ENCODE results near the gene FBXW4.

The FBXW4 gene

GRCh38 chr10:101645659-101646058, 49.3 kb downstream of the FBXW4 start:
- no peak for TF ChIP-seq EGR1 (IDR thresholded peaks at IDR 0.05)
- TF ChIP-seq MAX (IDR thresholded peaks at IDR 0.05) = no peak
- TF ChIP-seq FOXM1 (IDR thresholded peaks at IDR 0.05; ENCODE audit: borderline replicate concordance, low read depth) = no peak
- no peak for TF ChIP-seq YY1 (IDR thresholded peaks at IDR 0.05; ENCODE audit: low read depth)
- TF ChIP-seq ZBTB7A (IDR thresholded peaks at IDR 0.05; ENCODE audit: low read depth) = no peak
- TF ChIP-seq REST (IDR thresholded peaks at IDR 0.05; ENCODE audit: low read depth) = no peak
- no peak for TF ChIP-seq TCF12 (IDR thresholded peaks at IDR 0.05; ENCODE audit: low read depth)
- no peak for TF ChIP-seq TAF1 (IDR thresholded peaks at IDR 0.05; ENCODE audit: low read depth)
- TF ChIP-seq CREB1 (IDR thresholded peaks at IDR 0.05; ENCODE audit: low read depth) = no peak
- TF ChIP-seq EP300 (IDR thresholded peaks at IDR 0.05; ENCODE audit: borderline replicate concordance) = no peak
- TF ChIP-seq TEAD4 (IDR thresholded peaks at IDR 0.05) = no peak
- no peak for TF ChIP-seq NFIC (IDR thresholded peaks at IDR 0.05)
- no peak for TF ChIP-seq USF1 (IDR thresholded peaks at IDR 0.05)
- TF ChIP-seq CEBPB (IDR thresholded peaks at IDR 0.05) = no peak
- no peak for TF ChIP-seq RAD21 (IDR thresholded peaks at IDR 0.05; ENCODE audit: low read depth)

- TF ChIP-seq FOXM1 (IDR thresholded peaks at IDR 0.05; ENCODE audit: borderline replicate concordance, low read depth) (no peak), TCF12 (IDR thresholded peaks at IDR 0.05; ENCODE audit: low read depth) (no peak), MAX (IDR thresholded peaks at IDR 0.05) (no peak), EGR1 (IDR thresholded peaks at IDR 0.05) (no peak), CREB1 (IDR thresholded peaks at IDR 0.05; ENCODE audit: low read depth) (no peak), TAF1 (IDR thresholded peaks at IDR 0.05; ENCODE audit: low read depth) (no peak), EP300 (IDR thresholded peaks at IDR 0.05; ENCODE audit: borderline replicate concordance) (no peak), RAD21 (IDR thresholded peaks at IDR 0.05; ENCODE audit: low read depth) (no peak), NFIC (IDR thresholded peaks at IDR 0.05) (no peak), CEBPB (IDR thresholded peaks at IDR 0.05) (no peak), YY1 (IDR thresholded peaks at IDR 0.05; ENCODE audit: low read depth) (no peak), TEAD4 (IDR thresholded peaks at IDR 0.05) (no peak), ZBTB7A (IDR thresholded peaks at IDR 0.05; ENCODE audit: low read depth) (no peak), REST (IDR thresholded peaks at IDR 0.05; ENCODE audit: low read depth) (no peak), USF1 (IDR thresholded peaks at IDR 0.05) (no peak)
These were observed 51.0 kb downstream of the FBXW4 start for GRCh38 chr10:101644002-101644401.

GRCh38 chr10:101643546-101643945, 51.4 kb downstream of the FBXW4 start:
- TF ChIP-seq TCF12 (IDR thresholded peaks at IDR 0.05; ENCODE audit: low read depth) = no peak
- TF ChIP-seq USF1 (IDR thresholded peaks at IDR 0.05) = no peak
- no peak for TF ChIP-seq MAX (IDR thresholded peaks at IDR 0.05)
- TF ChIP-seq NFIC (IDR thresholded peaks at IDR 0.05) = no peak
- no peak for TF ChIP-seq RAD21 (IDR thresholded peaks at IDR 0.05; ENCODE audit: low read depth)
- TF ChIP-seq CEBPB (IDR thresholded peaks at IDR 0.05) = no peak
- TF ChIP-seq ZBTB7A (IDR thresholded peaks at IDR 0.05; ENCODE audit: low read depth) = no peak
- TF ChIP-seq FOXM1 (IDR thresholded peaks at IDR 0.05; ENCODE audit: borderline replicate concordance, low read depth) = no peak

GRCh38 chr10:101639141-101639900, 55.6 kb downstream of the FBXW4 start:
- TF ChIP-seq CREB1 (IDR thresholded peaks at IDR 0.05; ENCODE audit: low read depth) (no peak), MAX (IDR thresholded peaks at IDR 0.05) (no peak), YY1 (IDR thresholded peaks at IDR 0.05; ENCODE audit: low read depth) (no peak), TCF12 (IDR thresholded peaks at IDR 0.05; ENCODE audit: low read depth) (no peak), EGR1 (IDR thresholded peaks at IDR 0.05) (no peak), FOXM1 (IDR thresholded peaks at IDR 0.05; ENCODE audit: borderline replicate concordance, low read depth) (no peak)
